ENCODE results near the gene TCF20.

The TCF20 gene

DNA sequence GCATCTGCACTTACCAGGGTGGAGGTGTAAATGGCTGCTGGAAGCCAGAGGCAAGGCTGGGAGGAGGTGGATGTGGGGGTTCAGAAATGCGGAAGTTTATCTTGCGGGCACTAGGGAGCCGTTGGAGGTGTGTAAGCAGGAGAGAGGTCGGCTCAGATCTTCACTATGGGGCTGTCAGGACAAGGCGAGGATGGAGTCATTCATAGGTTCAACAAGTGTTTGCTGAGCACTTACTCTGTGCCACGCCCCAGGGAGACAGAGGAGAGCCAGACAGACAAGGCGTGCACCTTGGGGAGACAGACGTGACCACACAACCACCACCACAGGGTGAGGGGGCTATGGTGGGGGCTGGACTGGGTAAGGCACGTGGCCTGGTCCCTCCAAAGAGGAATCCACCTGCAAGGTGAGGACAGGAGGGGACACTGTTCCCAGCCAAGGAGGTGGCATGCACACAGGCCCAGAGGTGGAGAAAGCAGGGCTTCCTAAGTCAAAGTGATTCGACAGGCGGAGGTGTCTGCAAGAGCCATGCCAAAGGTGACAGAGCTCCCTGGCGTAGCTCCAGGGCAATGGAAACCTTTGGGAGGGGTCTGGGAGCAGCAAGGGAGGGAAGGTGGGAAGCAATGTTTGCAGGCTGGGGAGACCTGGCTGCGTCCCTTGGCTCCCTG lies 30.8 kb upstream of the TCF20 start:
- no peak for DNase-seq (ENCODE audit: low read depth)
- no peak overlapping the region for H3K4me3 ChIP-seq (ENCODE audit: low read depth, low read length)

DNA sequence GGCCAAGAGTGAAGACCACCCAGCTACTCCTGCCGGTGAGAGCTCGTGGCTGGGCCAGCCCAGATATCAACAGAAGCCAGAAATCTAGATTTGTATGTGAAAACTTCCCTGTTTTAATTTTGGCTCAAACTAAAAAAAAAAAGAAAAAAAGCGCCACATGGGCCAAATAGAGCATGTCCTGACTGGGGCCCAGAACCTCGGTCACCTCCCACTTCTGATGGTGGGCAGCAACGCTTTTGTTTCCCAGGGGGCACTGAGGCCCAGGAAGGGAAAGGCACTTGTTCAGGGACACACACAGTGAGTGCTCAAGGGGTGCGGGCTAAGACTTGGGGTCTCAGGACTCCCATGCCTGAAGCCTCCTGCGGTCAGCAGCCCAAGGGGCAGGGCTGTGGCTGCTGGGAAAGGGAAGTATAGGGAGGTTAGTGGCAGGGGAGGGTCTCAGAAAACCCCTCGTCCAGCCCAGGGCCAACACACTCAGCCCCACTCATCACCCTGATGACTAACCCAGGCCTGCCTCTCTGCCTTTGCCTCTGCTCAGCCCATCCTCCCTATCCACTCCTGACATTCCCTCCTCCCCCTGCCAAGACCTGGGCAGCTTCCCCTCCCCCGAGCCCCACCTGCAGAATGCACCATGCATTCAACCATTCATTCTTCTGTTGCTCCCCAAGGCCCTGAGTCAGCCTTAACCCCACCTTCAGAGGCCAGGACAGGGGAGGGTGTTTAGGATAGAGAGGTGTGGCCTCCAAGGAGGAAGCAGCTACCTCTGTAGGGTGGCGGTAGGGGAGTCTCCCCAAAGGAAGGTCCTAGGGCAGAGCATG lies 30.0 kb upstream of the TCF20 start:
- H3K4me3 ChIP-seq (ENCODE audit: low read depth, low read length): no peak overlapping the region
- no peak for DNase-seq (ENCODE audit: low read depth)

- DNase-seq (ENCODE audit: low read depth): no peak
Observed at GRCh38 chr22:42299586-42300258, 29.3 kb upstream of the TCF20 start.

GRCh38 chr22:42298746-42299145 lies 28.3 kb upstream of the TCF20 start:
- no peak overlapping the region for H3K4me3 ChIP-seq (ENCODE audit: low read depth, low read length)
- DNase-seq (ENCODE audit: low read depth): no peak

More at GRCh38 chr22:42299586-42300258, 29.3 kb upstream of the TCF20 start:
- H3K4me3 ChIP-seq (ENCODE audit: low read depth, low read length): no peak overlapping the region

DNA sequence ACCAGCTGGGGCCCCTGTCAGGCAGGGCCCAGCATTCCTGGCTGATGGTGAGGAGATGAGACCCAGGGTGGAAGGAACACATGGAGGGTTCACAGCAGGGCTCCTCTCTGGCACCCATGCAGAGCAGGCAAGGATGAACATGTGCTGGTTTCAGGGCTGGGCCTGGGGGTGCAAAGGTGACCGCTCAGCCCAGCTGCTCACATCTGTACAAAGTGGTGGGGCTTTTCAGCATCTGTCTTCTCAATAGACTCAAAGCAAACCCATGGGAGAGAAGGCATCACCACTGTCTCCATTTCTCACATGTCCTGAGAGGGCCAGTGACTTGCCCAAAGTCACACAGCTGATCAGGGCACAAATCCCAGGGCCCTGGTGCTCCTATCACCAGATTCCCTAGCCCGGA lies 27.3 kb upstream of the TCF20 start:
- no peak for DNase-seq (ENCODE audit: low read depth)
- no peak overlapping the region for H3K4me3 ChIP-seq (ENCODE audit: low read depth, low read length)

- no peak for DNase-seq (ENCODE audit: low read depth)
Observed at GRCh38 chr22:42296883-42297282, 26.4 kb upstream of the TCF20 start.

GRCh38 chr22:42296381-42296853 lies 26.0 kb upstream of the TCF20 start:
- DNase-seq (ENCODE audit: low read depth): no peak
- H3K4me3 ChIP-seq (ENCODE audit: low read depth, low read length): no peak overlapping the region

More at GRCh38 chr22:42296883-42297282, 26.4 kb upstream of the TCF20 start:
- H3K4me3 ChIP-seq (ENCODE audit: low read depth, low read length): no peak overlapping the region

- no peak overlapping the region for H3K4me3 ChIP-seq (ENCODE audit: low read depth, low read length)
- no peak for DNase-seq (ENCODE audit: low read depth)
Observed at GRCh38 chr22:42294034-42294985, 23.9 kb upstream of the TCF20 start.

DNA sequence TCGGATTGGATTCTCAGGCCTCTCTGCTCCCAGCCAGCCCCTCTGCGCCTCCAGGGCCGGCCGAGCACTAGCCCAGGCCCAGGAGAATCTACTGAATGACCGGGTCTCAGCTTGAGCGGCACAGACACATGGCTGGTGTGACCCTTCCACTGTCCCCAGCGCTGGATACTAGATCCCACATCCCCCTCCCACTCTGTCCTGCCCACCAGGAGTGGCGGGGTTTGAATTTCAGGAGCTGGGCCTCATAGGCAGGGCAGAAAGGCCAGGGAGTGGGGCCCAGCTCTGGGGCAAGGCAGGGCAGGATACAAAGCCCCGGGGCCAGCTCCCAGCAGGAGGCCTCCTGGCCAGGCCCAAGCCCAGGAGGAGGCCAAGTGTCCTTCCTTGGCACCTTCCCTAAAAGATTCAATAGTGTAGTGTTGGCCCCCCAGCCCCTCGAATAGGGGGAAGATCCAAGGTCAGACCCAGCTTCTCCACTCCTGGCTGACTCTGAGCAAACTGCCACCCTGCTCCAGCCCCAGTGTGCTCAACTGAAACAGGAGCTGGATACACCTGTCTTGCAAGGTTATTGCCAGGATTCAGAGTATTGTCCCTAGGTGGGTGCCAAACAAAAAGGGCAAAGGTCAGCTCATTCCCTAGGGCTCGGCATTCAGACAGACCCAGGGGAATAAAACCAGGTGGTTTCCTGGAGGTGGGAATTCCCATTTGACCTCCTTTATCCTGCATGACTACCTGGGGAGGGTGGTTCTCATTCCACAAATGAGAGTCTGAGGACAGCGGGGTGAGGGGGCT lies 22.5 kb upstream of the TCF20 start:
- no peak for DNase-seq (ENCODE audit: low read depth)
- H3K4me3 ChIP-seq (ENCODE audit: low read depth, low read length): no peak overlapping the region

- no peak for DNase-seq (ENCODE audit: low read depth)
Observed at GRCh38 chr22:42291287-42291686, 20.8 kb upstream of the TCF20 start.

DNA sequence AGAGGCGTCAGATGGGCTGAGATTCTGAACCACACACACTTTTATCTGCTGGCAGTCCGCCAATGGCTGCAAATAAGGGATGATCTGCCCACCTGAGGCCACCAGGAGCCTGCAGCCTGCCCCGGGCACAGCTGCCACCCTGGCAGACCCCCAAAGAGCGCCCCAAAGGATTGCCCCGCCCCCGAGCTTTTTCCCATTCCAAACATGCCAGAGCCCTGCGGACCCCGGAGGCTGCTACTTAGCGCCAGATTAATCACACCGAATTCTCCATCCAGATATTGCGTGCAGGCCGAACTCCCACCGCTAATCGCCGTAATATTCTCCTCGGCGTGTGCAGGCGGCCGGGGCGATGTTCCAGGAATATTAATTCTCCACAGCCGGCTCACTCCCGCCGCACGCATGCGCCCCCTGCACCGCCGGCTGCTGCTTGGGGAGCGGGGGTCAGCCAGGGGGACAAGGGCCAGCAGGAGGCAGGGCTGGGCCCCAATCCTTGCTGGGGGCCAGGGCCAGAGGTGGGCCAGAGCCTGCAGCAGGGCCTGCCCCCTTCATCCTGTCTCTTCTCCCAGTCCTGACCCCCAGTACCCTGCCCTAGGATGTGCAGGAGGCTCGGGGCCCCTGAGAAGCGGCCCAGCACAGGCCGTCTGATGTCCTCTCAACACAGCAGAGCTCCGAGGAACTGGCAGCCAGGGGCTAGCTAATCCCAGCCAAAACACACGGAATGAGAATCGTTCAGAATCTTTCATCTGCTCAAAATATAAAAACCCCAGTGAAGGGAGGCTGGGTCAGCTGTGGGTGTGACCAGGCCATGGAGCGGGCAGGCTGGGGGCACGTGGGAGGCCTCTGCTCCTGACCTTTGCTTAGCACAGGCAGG lies 19.5 kb upstream of the TCF20 start:
- H3K4me3 ChIP-seq (ENCODE audit: low read depth, low read length): no peak overlapping the region
- no peak for DNase-seq (ENCODE audit: low read depth)

More at GRCh38 chr22:42291287-42291686, 20.8 kb upstream of the TCF20 start:
- H3K4me3 ChIP-seq (ENCODE audit: low read depth, low read length): no peak overlapping the region

GRCh38 chr22:42288791-42289190 lies 18.3 kb upstream of the TCF20 start:
- DNase-seq (ENCODE audit: low read depth): no peak
- no peak overlapping the region for H3K4me3 ChIP-seq (ENCODE audit: low read depth, low read length)

GRCh38 chr22:42287174-42287890 lies 16.9 kb upstream of the TCF20 start:
- H3K4me3 ChIP-seq (ENCODE audit: low read depth, low read length): no peak overlapping the region
- DNase-seq (ENCODE audit: low read depth): no peak

DNA sequence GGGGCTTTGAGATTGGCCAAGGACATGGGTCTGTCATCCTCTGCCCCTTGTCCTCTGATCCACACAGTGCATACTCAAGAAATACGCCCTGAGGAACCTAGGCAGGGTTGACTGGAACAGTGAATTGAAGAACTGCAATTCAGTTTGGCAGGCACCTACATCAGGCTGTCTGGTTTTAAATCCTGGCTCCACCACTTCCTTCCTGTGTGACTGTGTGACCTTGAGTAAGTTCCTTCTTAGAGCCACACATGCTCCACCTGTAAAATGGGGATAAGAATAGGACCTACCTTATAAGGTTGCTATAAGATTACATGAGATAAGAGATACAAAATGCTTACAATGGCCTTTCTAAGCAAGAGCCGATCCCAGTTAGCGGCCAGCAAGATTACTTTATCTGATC lies 15.8 kb upstream of the TCF20 start:
- no peak overlapping the region for H3K4me3 ChIP-seq (ENCODE audit: low read depth, low read length)
- DNase-seq (ENCODE audit: low read depth): no peak

GRCh38 chr22:42285604-42286003 lies 15.2 kb upstream of the TCF20 start:
- no peak overlapping the region for H3K4me3 ChIP-seq (ENCODE audit: low read depth, low read length)
- no peak for DNase-seq (ENCODE audit: low read depth)

GRCh38 chr22:42284643-42285181 lies 14.3 kb upstream of the TCF20 start:
- no peak overlapping the region for H3K4me3 ChIP-seq (ENCODE audit: low read depth, low read length)

GRCh38 chr22:42284202-42284591 lies 13.7 kb upstream of the TCF20 start:
- DNase-seq (ENCODE audit: low read depth): no peak
- no peak overlapping the region for H3K4me3 ChIP-seq (ENCODE audit: low read depth, low read length)

More at GRCh38 chr22:42284643-42285181, 14.3 kb upstream of the TCF20 start:
- no peak for DNase-seq (ENCODE audit: low read depth)

All from skeletal muscle cell (primary cell).